Choroid plexus epithelial cell (primary cell): ENCODE measurements around the gene OR51D1.

Experiments
- DNase-seq: peaks from one replicate; pipeline ENCODE4 v3.0.0-alpha.2; 2010; ENCODE audit warnings: low read depth
- H3K4me3 ChIP-seq: 2 replicates; pipeline ENCODE4 v1.5.1; 2011; ENCODE audit warnings: low read depth, mild to moderate bottlenecking, control low read depth, low read length, moderate library complexity
- TF ChIP-seq, protein P1 (sequence below): conservative IDR thresholded peaks from 2 replicates; pipeline ENCODE4 v1.5.1; 2011; ENCODE audit warnings: low read depth, mild to moderate bottlenecking, control low read depth, inconsistent platforms, low read length, moderate library complexity

Gene OR51D1

GRCh38 chr11:4636136-4636535 is 1.1 kb upstream of the OR51D1 start:
- TF ChIP-seq, protein P1, sequence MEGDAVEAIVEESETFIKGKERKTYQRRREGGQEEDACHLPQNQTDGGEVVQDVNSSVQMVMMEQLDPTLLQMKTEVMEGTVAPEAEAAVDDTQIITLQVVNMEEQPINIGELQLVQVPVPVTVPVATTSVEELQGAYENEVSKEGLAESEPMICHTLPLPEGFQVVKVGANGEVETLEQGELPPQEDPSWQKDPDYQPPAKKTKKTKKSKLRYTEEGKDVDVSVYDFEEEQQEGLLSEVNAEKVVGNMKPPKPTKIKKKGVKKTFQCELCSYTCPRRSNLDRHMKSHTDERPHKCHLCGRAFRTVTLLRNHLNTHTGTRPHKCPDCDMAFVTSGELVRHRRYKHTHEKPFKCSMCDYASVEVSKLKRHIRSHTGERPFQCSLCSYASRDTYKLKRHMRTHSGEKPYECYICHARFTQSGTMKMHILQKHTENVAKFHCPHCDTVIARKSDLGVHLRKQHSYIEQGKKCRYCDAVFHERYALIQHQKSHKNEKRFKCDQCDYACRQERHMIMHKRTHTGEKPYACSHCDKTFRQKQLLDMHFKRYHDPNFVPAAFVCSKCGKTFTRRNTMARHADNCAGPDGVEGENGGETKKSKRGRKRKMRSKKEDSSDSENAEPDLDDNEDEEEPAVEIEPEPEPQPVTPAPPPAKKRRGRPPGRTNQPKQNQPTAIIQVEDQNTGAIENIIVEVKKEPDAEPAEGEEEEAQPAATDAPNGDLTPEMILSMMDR: no peak
- no peak overlapping the region for H3K4me3 ChIP-seq
- DNase-seq: no peak

- no peak for DNase-seq
- TF ChIP-seq, protein P1: no peak
Observed at GRCh38 chr11:4637662-4638047, 378 bp downstream of the OR51D1 start.

DNA sequence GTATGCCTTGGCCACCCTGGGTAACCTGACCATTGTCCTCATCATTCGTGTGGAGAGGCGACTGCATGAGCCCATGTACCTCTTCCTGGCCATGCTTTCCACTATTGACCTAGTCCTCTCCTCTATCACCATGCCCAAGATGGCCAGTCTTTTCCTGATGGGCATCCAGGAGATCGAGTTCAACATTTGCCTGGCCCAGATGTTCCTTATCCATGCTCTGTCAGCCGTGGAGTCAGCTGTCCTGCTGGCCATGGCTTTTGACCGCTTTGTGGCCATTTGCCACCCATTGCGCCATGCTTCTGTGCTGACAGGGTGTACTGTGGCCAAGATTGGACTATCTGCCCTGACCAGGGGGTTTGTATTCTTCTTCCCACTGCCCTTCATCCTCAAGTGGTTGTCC is 2.7 kb downstream of the OR51D1 start:
- no peak for DNase-seq
- H3K4me3 ChIP-seq: no peak overlapping the region
- TF ChIP-seq, protein P1: no peak

More at GRCh38 chr11:4637662-4638047, 378 bp downstream of the OR51D1 start:
- no peak overlapping the region for H3K4me3 ChIP-seq

- DNase-seq: peak; percentile 4
- H3K4me3 ChIP-seq: no peak overlapping the region
- TF ChIP-seq, protein P1: no peak
Observed at GRCh38 chr11:4641501-4641900, 4.2 kb downstream of the OR51D1 start.

GRCh38 chr11:4642043-4642442 is 4.8 kb downstream of the OR51D1 start:
- TF ChIP-seq, protein P1: no peak
- H3K4me3 ChIP-seq: no peak overlapping the region
- DNase-seq: no peak

- DNase-seq: peak; percentile 2
- TF ChIP-seq, protein P1: no peak
- H3K4me3 ChIP-seq: no peak overlapping the region
Observed at GRCh38 chr11:4643076-4643475, 5.8 kb downstream of the OR51D1 start.

DNA sequence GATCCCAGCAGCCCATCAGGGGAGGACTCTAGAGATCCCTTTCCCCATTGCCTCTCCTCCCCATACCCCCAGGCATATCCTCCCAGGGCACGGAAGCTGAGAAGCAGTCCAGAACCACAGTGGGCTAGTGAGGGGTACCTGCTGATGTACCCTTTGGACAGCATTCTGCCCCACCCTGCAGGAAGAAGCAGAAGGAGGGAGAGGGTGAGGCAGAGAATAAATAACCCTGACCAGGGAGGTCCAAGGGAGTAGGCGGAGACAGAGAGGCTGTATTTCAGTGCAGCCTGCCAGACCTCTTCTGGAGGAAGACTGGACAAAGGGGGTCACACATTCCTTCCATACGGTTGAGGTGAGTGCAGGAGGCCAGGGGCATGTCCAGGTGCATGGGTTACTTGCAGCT is 6.4 kb downstream of the OR51D1 start, which contains the start of gene OR51E1:
OR51E1 (plus strand) TSS at position 301 of the 400 bp plus-strand sequence. CDS start 8,545 bp downstream, outside the sequence.
- no peak within 1 kb of the TSS for H3K4me3 ChIP-seq
- TF ChIP-seq, protein P1: no peak
- no peak for DNase-seq
